GM23248 (cell line): ENCODE data around the gene ZNF503.

ENCODE experiments used
- EZH2 ChIP-seq: fragments of 200-600 bp; sonication (generic); IDR thresholded peaks from 2 replicates; pipeline ENCODE4 v1.6.1; 2018; ENCODE audit warnings: antibody characterized with exemption, mild to moderate bottlenecking; ENCODE audit not compliant: insufficient read depth, poor library complexity, severe bottlenecking
- EZH2phosphoT487 ChIP-seq: fragments of 200-600 bp; sonication (generic); IDR thresholded peaks from 2 replicates; pipeline ENCODE4 v1.6.1; 2018; ENCODE audit warnings: antibody characterized with exemption, moderate library complexity, mild to moderate bottlenecking, low read depth; ENCODE audit not compliant: insufficient read depth

DNA sequence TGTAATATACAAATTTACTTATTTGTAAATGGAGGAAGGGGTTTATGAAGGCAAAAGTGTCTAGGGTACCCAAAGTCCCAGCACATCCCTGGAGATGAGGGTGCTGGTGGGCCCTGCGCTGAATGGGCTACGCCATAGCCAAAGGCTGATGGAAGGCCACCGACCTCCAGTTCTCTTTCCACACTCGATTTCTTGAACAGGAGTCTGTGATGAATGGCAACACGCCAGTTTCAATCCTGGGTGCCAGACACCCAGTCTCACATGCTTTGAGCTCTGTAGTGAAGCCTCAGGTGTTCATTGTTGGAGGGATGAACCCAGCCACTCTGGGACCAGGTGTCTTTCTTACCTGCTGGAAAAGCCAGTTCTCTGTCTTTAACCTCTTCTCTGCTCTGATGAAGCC, 30.6 kb upstream of the ZNF503 start:
- TF ChIP-seq EZH2 (no peak), EZH2phosphoT487 (no peak)
